Liver (tissue), 3 donors: ENCODE measurements around the gene S1PR4.

Experiments
- ATF3 ChIP-seq: IDR thresholded peaks from 2 replicates; pipeline ENCODE4 v1.6.1; 2016; ENCODE audit warnings: antibody characterized with exemption
- CTCF ChIP-seq: fragments of 150-350 bp; IDR thresholded peaks from 2 replicates; pipeline ENCODE4 v1.5.1; 2017; ENCODE audit warnings: improper control_type of control experiment, low read depth, low read length; ENCODE audit not compliant: missing input control
- EGR1 ChIP-seq, 2 donors: IDR thresholded peaks; 2 replicates each; pipeline ENCODE4 v1.6.1; 2016 to 2018; ENCODE audit warnings: antibody characterized with exemption in 2 of 2, low read depth in 2 of 2
- GABPA ChIP-seq, 2 donors: IDR thresholded peaks in 1 of 2; conservative IDR thresholded peaks in 1 of 2; 2 replicates each; pipeline ENCODE4 v1.6.1; 2016; ENCODE audit warnings: antibody characterized with exemption in 2 of 2, mild to moderate bottlenecking in 1 of 2, moderate library complexity in 1 of 2
- HNF4G ChIP-seq: IDR thresholded peaks from 2 replicates; pipeline ENCODE4 v1.6.1; 2016; ENCODE audit warnings: antibody characterized with exemption
- JUND ChIP-seq, 2 donors: IDR thresholded peaks; 2 replicates each; pipeline ENCODE4 v1.6.1; 2016; ENCODE audit warnings: antibody characterized with exemption in 2 of 2
- RAD21 ChIP-seq, 2 donors: IDR thresholded peaks; 2 replicates each; pipeline ENCODE4 v1.6.1; 2016; ENCODE audit warnings: antibody characterized with exemption in 2 of 2, mild to moderate bottlenecking in 2 of 2
- RXRA ChIP-seq, 2 donors: IDR thresholded peaks; 2 replicates each; pipeline ENCODE4 v1.6.1; 2017 to 2018; ENCODE audit warnings: antibody characterized with exemption in 2 of 2, mild to moderate bottlenecking in 1 of 2
- TAF1 ChIP-seq: conservative IDR thresholded peaks from 2 replicates; pipeline ENCODE4 v1.6.1; 2016; ENCODE audit warnings: antibody characterized with exemption, mild to moderate bottlenecking
- ZBTB33 ChIP-seq: IDR thresholded peaks from 2 replicates; pipeline ENCODE4 v1.6.1; 2016; ENCODE audit warnings: antibody characterized with exemption
- TF ChIP-seq, protein P1 (sequence below): IDR thresholded peaks from 2 replicates; pipeline ENCODE4 v1.6.1; 2016; ENCODE audit warnings: antibody characterized with exemption, mild to moderate bottlenecking
- TF ChIP-seq, protein P2 (sequence below): IDR thresholded peaks from 2 replicates; pipeline ENCODE4 v1.6.1; 2016; ENCODE audit warnings: antibody characterized with exemption
- donor health status: healthy.
- donor health status: healthy.

DNA sequence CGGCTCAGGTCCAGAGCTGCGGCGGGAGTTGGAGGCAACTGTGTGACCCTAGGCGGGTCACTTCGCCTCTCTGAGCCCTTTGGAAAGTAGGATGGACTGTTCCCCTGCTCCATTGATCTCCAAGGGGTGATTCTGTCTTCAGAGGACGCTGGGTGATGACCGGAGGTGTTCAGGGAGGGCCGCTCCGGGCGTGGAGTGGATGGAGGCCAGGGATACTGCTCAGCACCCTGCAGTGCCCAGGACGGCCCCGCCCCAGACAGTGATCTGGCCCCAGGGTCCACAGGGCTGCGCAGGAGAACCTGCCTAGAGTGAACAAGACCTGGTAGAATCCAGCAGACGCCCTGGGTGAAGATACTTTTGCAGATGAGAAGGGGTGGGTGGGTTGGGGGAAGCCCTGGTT, 14.1 kb downstream of the S1PR4 start:
- TF ChIP-seq CTCF (no peak), RAD21 (IDR thresholded peaks at IDR 0.05) (no peak), EGR1 (IDR thresholded peaks at IDR 0.05; ENCODE audit: low read depth in 2 of 2) (no peak), ZBTB33 (no peak), RXRA (IDR thresholded peaks at IDR 0.05) (no peak), TAF1 (no peak), GABPA (IDR thresholded peaks at IDR 0.05 in 1 of 2, conservative IDR thresholded peaks at IDR 0.05 in 1 of 2) (no peak), JUND (IDR thresholded peaks at IDR 0.05) (no peak), HNF4G (no peak), ATF3 (no peak)
- TF ChIP-seq, protein P1, sequence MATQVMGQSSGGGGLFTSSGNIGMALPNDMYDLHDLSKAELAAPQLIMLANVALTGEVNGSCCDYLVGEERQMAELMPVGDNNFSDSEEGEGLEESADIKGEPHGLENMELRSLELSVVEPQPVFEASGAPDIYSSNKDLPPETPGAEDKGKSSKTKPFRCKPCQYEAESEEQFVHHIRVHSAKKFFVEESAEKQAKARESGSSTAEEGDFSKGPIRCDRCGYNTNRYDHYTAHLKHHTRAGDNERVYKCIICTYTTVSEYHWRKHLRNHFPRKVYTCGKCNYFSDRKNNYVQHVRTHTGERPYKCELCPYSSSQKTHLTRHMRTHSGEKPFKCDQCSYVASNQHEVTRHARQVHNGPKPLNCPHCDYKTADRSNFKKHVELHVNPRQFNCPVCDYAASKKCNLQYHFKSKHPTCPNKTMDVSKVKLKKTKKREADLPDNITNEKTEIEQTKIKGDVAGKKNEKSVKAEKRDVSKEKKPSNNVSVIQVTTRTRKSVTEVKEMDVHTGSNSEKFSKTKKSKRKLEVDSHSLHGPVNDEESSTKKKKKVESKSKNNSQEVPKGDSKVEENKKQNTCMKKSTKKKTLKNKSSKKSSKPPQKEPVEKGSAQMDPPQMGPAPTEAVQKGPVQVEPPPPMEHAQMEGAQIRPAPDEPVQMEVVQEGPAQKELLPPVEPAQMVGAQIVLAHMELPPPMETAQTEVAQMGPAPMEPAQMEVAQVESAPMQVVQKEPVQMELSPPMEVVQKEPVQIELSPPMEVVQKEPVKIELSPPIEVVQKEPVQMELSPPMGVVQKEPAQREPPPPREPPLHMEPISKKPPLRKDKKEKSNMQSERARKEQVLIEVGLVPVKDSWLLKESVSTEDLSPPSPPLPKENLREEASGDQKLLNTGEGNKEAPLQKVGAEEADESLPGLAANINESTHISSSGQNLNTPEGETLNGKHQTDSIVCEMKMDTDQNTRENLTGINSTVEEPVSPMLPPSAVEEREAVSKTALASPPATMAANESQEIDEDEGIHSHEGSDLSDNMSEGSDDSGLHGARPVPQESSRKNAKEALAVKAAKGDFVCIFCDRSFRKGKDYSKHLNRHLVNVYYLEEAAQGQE = no peak
- TF ChIP-seq, protein P2, sequence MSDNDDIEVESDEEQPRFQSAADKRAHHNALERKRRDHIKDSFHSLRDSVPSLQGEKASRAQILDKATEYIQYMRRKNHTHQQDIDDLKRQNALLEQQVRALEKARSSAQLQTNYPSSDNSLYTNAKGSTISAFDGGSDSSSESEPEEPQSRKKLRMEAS = no peak
